ENCODE measurements around the gene LOXHD1. TPM values are rescaled to one million over a fixed set of nuclear protein-coding genes. Genes with fewer than 3 reads are reported as not detected.

Gene LOXHD1
- polyA plus RNA-seq, 1 experiment = not detected

GRCh38 chr18:46497129-46497528 is 159.9 kb downstream of the LOXHD1 start:
- POLR2A ChIA-PET = no interaction called here
- DNase-seq (ENCODE audit: low read depth, low spot score) = no peak
- CTCF ChIA-PET = no interaction called here
- Histone ChIP-seq H3K4me3 (ENCODE audit: low read depth, low read length) (no peak overlapping the region), H3K27me3 (ENCODE audit: control insufficient read depth, insufficient read depth, low read length) (no peaks in the 10 kb centered on the region), H3K9me3 (ENCODE audit: control insufficient read depth, insufficient read depth, low read length) (no peaks in the 10 kb centered on the region), H3K27ac (ENCODE audit: low read depth, low read length) (no peak overlapping the region)
- no peak for TF ChIP-seq CTCF (IDR thresholded peaks at IDR 0.05; ENCODE audit: low read depth, low read length)

DNA sequence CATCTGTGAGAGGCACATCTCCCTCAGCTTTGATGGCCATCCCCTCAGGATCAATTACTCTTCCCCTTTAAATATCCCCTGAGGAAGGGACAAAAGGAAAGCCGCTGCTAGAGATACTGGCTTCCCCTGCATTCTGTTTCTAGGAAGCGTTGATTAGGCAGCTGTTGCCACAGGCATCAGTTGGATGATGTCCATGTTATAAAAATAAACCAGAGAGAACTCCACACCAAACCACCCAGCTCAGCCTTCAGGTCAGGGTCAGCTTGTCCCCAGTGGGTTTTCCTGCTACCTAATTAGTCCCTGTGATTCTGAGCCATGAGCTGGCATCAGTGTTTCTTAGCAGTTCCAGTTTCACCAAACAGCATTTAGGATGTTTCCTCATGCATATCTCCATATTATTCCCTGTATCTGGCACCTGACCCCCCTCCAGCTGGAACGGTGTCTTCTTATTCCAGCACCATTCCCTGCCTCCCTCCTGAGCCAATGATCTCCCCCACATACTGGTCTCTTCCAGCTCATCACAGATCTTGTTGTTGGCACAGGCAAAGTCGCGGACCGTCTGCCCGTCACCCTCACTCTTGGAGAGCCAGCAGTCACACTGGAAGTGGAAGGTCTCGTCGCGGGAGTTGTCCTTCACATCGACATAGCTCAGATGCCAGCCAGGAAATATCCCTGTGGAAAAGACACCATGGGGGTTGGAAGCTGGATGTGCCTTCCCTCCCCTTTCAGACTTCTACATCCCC is 168.4 kb downstream of the LOXHD1 start:
- no peak for TF ChIP-seq CTCF (IDR thresholded peaks at IDR 0.05; ENCODE audit: low read depth, low read length)
- Histone ChIP-seq H3K9me3 (ENCODE audit: control insufficient read depth, insufficient read depth, low read length) (no peaks in the 10 kb centered on the region), H3K27ac (ENCODE audit: low read depth, low read length) (no peak overlapping the region), H3K4me3 (ENCODE audit: low read depth, low read length) (no peak overlapping the region), H3K27me3 (ENCODE audit: control insufficient read depth, insufficient read depth, low read length) (no peaks in the 10 kb centered on the region)
- no peak for DNase-seq (ENCODE audit: low read depth, low spot score)
- POLR2A ChIA-PET = no interaction called here
- CTCF ChIA-PET = interaction anchor here (0.7 to 1.2 kb wide), 2 partner anchors 169 to 315 kb away, joined by 3 to 4 read pairs; a partner anchor contains a TSS

GRCh38 chr18:46485675-46486194 is 171.3 kb downstream of the LOXHD1 start:
- H3K27ac ChIP-seq (ENCODE audit: low read depth, low read length) = no peak overlapping the region
- no peak overlapping the region for H3K4me3 ChIP-seq (ENCODE audit: low read depth, low read length)
- ChIA-PET CTCF (no interaction called here), POLR2A (no interaction called here)
- H3K9me3 ChIP-seq (ENCODE audit: control insufficient read depth, insufficient read depth, low read length) = no peaks in the 10 kb centered on the region
- no peak for TF ChIP-seq CTCF (IDR thresholded peaks at IDR 0.05; ENCODE audit: low read depth, low read length)
- H3K27me3 ChIP-seq (ENCODE audit: control insufficient read depth, insufficient read depth, low read length) = no peaks in the 10 kb centered on the region
- DNase-seq (ENCODE audit: low read depth, low spot score) = no peak

GRCh38 chr18:46484971-46485370 is 172.0 kb downstream of the LOXHD1 start:
- ChIA-PET CTCF (interaction anchor here (4.1 kb wide), 1 partner anchor 312 kb away, joined by 14 read pairs; a partner anchor contains a TSS), POLR2A (no interaction called here)
- Histone ChIP-seq H3K9me3 (ENCODE audit: control insufficient read depth, insufficient read depth, low read length) (no peaks in the 10 kb centered on the region), H3K27me3 (ENCODE audit: control insufficient read depth, insufficient read depth, low read length) (no peaks in the 10 kb centered on the region), H3K27ac (ENCODE audit: low read depth, low read length) (no peak overlapping the region), H3K4me3 (ENCODE audit: low read depth, low read length) (no peak overlapping the region)
- DNase-seq (ENCODE audit: low read depth, low spot score) = no peak
- no peak for TF ChIP-seq CTCF (IDR thresholded peaks at IDR 0.05; ENCODE audit: low read depth, low read length)

DNA sequence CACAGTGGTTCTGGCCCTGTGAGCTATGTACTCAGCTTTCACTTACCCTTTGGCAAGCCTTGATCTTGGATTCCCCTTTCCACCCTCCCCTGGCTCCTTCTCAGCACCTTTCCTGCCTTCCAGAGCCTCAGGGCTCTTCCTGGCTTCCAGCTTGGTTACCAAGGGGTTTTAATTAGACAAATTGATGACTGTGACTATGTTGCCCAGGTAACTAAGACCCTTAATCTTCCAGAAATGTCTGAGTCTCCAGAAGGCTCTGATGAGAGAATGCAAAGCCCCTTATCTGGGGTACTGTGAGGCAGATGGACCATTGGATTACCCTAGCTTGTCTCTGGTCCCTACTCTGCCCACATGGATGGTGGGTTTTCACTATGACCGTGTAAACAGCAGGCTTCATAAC is 174.2 kb downstream of the LOXHD1 start:
- Histone ChIP-seq H3K9me3 (ENCODE audit: control insufficient read depth, insufficient read depth, low read length) (no peaks in the 10 kb centered on the region), H3K4me3 (ENCODE audit: low read depth, low read length) (no peak overlapping the region), H3K27me3 (ENCODE audit: control insufficient read depth, insufficient read depth, low read length) (no peaks in the 10 kb centered on the region), H3K27ac (ENCODE audit: low read depth, low read length) (no peak overlapping the region)
- CTCF ChIA-PET = interaction anchor here (1.3 to 4.5 kb wide), 5 partner anchors 9 to 336 kb away, joined by 3 to 42 read pairs (median 7); a partner anchor contains a TSS
- POLR2A ChIA-PET = no interaction called here
- no peak for TF ChIP-seq CTCF (IDR thresholded peaks at IDR 0.05; ENCODE audit: low read depth, low read length)
- DNase-seq (ENCODE audit: low read depth, low spot score) = no peak
